Stimulated activated CD8-positive, alpha-beta memory T cell treated with anti-CD3 and anti-CD28 coated beads, Interleukin-4, amount 100 ng/mL, for 4 hours (primary cell): ENCODE measurements around the gene FANCC.

Source experiments
- DNase-seq, 2 donors: peaks; one replicate each; pipeline ENCODE4 v3.0.0-alpha.2; 2020; ENCODE audit warnings: low read depth in 2 of 2, low spot score in 1 of 2

FANCC gene

GRCh38 chr9:95150903-95151302 is 166.6 kb downstream of the FANCC start:
- DNase-seq, result no peak

- no peak for DNase-seq
Observed at GRCh38 chr9:95148208-95148520, 169.3 kb downstream of the FANCC start.

DNA sequence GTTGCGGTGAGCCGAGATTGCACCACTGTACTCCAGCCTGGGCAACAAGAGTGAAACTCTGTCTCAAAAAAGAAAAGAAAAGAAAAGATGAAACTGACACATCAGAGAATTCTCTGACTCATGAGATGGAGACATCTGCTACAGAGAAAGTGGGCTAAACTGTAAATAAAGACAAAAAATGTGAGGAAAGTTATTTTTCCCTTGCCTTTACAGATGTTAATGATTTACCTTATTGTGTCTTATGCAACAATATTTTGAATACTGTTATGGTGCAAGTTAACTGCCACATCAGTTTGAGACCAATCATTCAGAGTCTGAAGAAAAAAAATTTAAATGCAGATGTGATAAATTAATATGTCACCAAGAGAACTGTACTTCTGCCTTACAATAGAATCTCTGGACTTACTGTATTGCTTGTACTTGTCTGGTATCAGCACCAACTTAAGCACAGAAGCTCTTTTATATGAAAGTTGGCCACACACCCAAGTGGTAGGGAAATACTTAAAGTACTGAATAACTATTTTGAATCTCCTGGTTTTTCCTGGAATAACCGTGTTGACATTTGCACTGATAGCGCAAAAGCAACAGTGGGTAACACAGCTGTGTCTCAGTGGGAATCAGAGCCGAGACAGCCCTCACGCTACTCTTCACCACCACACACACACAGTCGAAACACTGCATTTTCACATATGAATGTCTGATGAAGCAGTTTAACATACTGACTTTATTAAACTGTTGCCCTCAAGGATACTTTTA is 169.9 kb downstream of the FANCC start:
- no peak for DNase-seq

DNA sequence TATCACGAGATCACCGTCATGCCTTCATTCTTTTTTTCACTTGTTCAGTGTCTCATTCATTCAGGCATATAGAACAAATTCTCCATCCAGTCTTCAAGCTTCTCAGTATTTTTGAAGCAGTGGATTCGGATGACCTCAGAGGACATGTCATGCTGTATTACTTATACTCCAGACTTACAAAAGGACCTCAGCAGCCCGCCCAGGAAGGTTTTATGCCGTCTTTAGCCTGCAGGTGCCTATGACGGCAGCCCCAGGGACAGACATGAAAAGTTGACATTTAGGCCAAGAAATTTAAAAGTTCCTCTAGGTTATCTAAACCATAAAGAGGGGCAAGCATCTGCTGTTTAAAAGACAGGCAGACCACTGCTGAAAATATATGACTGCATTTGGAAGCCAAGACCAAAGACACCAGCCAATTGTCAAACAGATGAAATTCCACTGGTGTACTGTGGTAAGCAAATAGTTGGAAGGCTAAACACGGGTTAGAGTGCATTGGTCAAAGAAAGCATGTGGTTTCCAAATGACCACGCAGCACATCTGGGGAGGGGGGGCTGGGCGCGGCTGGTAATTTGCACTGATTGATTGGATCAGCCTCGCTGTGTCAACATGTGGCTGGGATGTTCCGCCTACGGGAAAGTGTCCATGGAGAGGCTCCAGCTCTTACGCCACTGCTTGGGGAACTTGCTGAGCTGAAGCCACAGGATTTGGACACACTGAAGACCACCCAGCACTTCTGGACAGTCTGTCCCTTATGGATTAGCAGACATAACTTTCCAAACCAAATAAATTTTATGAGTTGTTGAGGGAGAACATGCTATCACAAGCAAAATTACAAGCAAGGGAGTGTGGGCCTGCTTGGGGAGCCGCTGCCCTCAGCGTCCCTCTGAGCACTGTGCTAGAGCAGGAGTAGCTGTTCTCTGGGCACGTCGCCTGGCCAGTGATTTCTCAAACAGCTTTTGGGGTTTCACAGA is 173.6 kb downstream of the FANCC start:
- DNase-seq, result no peak

DNA sequence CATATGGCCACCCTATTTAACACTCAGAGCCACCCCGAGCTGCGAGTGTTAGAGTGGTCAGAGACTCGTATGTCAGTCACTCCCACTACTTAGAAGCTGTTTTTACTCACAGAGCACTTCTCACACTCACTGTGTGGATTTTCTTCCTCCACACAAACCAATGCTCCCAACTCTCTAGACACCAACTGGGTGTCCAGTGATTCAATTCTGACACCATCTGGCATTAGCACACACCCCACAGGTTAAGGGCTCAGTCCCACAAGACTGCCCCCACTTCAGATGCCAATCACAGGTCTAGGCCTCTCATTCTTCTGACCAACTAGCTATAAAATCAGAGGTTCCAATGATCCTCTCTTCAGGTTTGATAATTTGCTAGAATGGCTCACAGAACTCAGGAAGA is 174.8 kb downstream of the FANCC start:
- DNase-seq, result no peak

DNA sequence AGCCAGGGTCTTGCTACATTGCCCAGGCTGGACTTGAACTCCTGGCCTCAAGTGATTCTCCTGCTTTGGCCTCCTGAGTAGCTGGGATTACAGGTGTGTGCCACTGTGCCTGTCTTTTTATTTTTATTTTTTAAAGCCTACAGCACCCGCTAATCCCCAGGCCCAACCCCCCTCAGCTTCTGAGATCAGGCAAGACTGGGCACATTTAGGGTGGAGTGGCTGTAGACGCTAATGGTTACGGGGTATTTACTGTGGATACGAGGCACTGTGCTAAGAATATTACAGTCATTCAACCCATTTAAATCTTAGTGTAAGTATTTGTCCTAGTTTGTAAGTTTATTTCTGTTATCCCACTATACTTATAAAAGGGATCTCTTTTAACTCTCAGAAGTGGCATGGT is 175.2 kb downstream of the FANCC start:
- DNase-seq, result no peak

DNA sequence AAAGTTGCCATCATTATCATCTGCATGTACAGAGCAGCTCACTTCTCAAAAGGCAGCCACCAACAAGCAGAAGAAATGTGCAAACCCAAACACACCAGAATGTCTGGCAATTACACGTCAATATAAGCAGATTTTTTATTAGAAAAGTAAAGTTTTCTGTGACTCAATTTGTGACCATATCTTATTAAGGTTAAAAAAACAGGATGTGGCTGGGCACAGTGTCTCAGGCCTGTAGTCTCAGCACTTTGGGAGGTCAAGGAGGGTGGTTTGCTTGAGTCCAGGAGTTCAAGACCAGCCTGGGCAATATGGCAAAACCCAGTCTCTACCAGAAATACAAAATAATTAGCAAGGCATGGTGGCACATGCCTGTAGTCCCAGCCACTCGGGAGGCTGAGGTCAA is 176.7 kb downstream of the FANCC start:
- no peak for DNase-seq

DNA sequence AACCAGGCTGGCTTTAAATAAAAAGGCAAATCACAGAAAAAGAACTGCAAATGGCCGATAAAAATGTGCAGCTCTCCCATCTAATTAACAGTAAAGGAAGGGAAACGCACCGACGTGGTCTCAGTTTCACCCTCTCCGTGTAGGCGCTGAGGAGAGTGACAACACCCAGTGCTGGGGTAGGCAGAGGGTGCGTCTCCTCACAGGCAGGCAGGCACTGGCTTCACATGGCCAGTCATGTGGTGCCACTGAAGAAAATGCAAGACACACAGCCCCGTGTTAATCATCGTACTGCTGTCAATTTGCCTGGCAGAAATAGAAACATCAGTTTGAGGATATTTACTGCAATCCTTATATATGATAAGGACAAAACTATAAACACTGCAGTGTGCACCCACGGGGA is 178.4 kb downstream of the FANCC start:
- no peak for DNase-seq

DNA sequence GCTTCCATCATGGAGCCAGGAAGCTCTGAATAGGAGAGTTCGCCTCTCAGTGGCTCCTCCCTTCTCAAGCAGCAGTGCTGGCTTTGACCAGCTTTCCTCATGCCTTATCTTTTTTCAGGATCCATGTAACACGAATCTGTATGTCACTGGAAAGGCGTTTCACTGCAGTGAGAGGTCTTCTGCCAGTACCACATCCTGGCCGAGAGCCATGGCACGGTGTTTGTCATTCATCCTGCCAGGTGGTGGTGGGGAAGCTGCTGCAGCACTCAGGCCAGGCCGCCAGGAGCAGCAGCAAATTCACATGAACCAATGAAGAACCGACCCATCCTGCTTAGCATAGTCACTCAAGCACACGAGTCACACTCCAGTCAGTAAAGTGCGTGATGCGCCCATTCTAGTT is 179.0 kb downstream of the FANCC start:
- DNase-seq, result no peak

GRCh38 chr9:95137587-95138145 is 179.8 kb downstream of the FANCC start:
- DNase-seq, result no peak

GRCh38 chr9:95135756-95136155 is 181.8 kb downstream of the FANCC start:
- no peak for DNase-seq

GRCh38 chr9:95134457-95134881 is 183.0 kb downstream of the FANCC start:
- no peak for DNase-seq

DNA sequence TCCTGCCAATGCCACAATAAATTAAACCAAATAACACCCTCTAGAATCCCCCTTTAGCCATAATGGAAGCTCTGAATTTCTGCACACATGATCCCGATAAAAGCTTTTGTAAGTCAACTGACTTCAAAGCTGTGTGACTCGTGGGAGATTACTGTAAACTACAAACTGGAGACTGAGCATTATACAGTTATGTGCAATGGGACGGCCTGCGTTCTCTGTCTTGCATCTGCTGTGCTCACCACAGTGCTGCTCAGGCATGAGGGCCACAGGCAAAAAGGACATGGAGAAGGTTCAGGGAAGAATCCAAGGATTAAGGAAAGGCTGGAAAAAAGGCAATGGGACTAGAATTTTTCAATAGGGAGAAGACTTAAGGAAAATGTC is 184.2 kb downstream of the FANCC start:
- DNase-seq, result no peak

GRCh38 chr9:95132366-95133324 is 184.9 kb downstream of the FANCC start:
- no peak for DNase-seq

GRCh38 chr9:95131023-95131943 is 186.2 kb downstream of the FANCC start:
- peak in 1 of 2 donors; percentile 7 for DNase-seq

DNA sequence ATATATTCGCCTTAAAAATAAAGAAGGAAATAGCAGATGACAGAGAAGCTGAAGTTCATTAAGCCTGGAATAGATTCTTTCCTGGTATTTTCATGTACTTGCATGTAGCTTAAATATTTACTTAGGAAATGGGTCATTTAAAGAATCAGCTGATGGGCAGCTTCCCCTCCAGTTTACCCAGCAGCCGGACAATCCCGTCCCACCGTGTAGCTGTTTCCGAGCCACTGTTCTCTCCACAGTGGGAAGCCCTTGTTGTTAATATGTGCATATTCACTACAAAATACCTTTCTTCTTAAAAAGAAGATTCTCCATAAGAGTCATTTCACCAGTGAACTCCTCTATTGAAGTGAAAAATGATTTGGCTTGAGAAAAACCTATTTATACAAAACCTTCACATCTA is 187.0 kb downstream of the FANCC start:
- DNase-seq, result no peak

- no peak for DNase-seq
Observed at GRCh38 chr9:95129476-95130291, 187.8 kb downstream of the FANCC start.

DNA sequence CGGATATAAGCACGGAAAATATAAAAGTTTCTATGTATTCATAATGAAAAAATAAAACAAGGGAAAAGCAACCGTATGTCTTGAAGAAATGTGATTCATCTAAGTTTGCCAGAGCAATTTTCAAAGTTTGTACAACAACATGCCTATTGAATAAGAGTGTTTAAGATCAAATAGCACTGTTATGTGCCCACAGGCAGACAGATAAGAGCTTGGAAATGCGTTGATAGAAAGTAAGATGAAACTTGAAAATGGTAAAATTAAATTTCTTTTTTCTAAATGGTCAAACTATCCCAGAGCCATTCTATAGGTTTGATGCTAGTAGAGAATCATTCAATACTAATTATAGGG is 189.4 kb downstream of the FANCC start:
- no peak for DNase-seq
